ENCODE results near the gene DIS3L2.

DNA sequence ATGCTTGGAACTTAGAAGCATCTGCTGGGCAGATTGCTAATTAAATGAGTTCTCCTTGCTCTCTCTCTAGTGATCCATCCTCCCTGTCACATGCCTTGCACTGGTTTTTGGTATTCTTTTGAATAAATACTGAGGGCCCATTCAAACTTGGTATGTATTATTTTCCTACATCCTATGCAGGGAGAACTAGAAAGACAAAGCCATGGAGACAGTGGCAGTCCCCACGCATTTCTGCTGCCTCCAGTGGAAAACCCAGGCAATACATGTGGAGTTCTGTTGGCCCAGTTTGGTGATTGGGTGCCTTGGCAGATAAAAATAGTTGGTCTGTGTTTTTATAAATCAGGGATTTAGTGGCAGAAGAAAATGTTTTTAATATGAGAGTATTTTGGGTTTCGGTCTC, 68.7 kb downstream of the DIS3L2 start:
- TF ChIP-seq, protein P1, sequence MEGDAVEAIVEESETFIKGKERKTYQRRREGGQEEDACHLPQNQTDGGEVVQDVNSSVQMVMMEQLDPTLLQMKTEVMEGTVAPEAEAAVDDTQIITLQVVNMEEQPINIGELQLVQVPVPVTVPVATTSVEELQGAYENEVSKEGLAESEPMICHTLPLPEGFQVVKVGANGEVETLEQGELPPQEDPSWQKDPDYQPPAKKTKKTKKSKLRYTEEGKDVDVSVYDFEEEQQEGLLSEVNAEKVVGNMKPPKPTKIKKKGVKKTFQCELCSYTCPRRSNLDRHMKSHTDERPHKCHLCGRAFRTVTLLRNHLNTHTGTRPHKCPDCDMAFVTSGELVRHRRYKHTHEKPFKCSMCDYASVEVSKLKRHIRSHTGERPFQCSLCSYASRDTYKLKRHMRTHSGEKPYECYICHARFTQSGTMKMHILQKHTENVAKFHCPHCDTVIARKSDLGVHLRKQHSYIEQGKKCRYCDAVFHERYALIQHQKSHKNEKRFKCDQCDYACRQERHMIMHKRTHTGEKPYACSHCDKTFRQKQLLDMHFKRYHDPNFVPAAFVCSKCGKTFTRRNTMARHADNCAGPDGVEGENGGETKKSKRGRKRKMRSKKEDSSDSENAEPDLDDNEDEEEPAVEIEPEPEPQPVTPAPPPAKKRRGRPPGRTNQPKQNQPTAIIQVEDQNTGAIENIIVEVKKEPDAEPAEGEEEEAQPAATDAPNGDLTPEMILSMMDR (IDR thresholded peaks at IDR 0.05; ENCODE audit: low read length), result peak; percentile 34; the same call in 1 of the 2 replicates
- no peak for TF ChIP-seq EZH2 (IDR thresholded peaks at IDR 0.05; ENCODE audit: borderline replicate concordance, low read length)

All from OCI-LY1 (cell line).